Esophagus muscularis mucosa (tissue), 4 donors: ENCODE measurements around the gene PARP8. TPM values are rescaled to one million over a fixed set of nuclear protein-coding genes. Genes with fewer than 3 reads are reported as not detected.

ENCODE experiments used
- DNase-seq: peaks from one replicate; pipeline ENCODE4 v3.0.0-alpha.2; 2017; ENCODE audit errors: extremely low spot score
- H3K27ac ChIP-seq, 4 donors: fragments of 200-600 bp; sonication (generic); replicated peaks in 1 of 4; 1 replicate in 3 of 4; 2 replicates in 1 of 4; pipeline ENCODE4 v1.5.1; 2016 to 2019; ENCODE audit warnings: mild to moderate bottlenecking in 1 of 4
- H3K27me3 ChIP-seq, 4 donors: fragments of 200-600 bp; sonication (generic); one replicate each; pipeline versions ENCODE4 v1.5.1 to v1.6.0; 2016 to 2019
- H3K36me3 ChIP-seq, 4 donors: fragments of 200-600 bp; sonication (generic); one replicate each; pipeline ENCODE4 v1.5.1; 2016 to 2019
- H3K4me1 ChIP-seq, 4 donors: fragments of 200-600 bp; sonication (generic); one replicate each; pipeline ENCODE4 v1.5.1; 2016 to 2019
- H3K4me3 ChIP-seq, 4 donors: fragments of 200-600 bp; sonication (generic); 1 replicate in 2 of 4; 2 replicates in 2 of 4; pipeline ENCODE4 v1.5.1; 2016 to 2019; ENCODE audit warnings: mild to moderate bottlenecking in 4 of 4, moderate library complexity in 1 of 4
- H3K9me3 ChIP-seq, 4 donors: fragments of 200-600 bp; sonication (generic); 1 replicate in 3 of 4; 2 replicates in 1 of 4; pipeline ENCODE4 v1.5.1; 2016 to 2019
- EP300 ChIP-seq: sonication (generic); formaldehyde crosslinking; IDR thresholded peaks from one replicate; pipeline ENCODE4 v1.6.1; 2017; ENCODE audit warnings: antibody characterized with exemption
- POLR2A ChIP-seq: fragments of 450-650 bp; IDR thresholded peaks from one replicate; pipeline ENCODE4 v1.6.1; 2017; ENCODE audit warnings: antibody characterized with exemption, moderate library complexity, mild to moderate bottlenecking, low read depth
- POLR2AphosphoS5 ChIP-seq, 2 donors: sonication (generic); formaldehyde crosslinking; IDR thresholded peaks; one replicate each; pipeline ENCODE4 v1.6.1; 2017; ENCODE audit warnings: antibody characterized with exemption in 2 of 2
- WGBS: methylation state at CpG from one replicate; pipeline ENCODE4 v1.1.5; 2018; 5-methylcytosine and 5-hydroxymethylcytosine counted together
- intact Hi-C: fragments of 100-400 bp; cut with DNase I; formaldehyde crosslinking; loops from one replicate; pipeline ENCODE4 v1.15.1; 2023
- total RNA-seq, 4 donors: library from RNA; depleted of rRNA; stranded (reverse); fragments of >200 nt; gene quantifications; one replicate each; pipeline versions ENCODE4 v1.1.0 to v1.2.1, GENCODE V29; 2016
- TF ChIP-seq, protein P1 (sequence below), 3 experiments: fragments of 200-600 bp in 2 of 3; fragments of 450-650 bp in 1 of 3; sonication (generic) in 2 of 3; IDR thresholded peaks; one replicate each; pipeline ENCODE4 v1.5.1; 2017 to 2019; ENCODE audit warnings: antibody characterized with exemption in 3 of 3, mild to moderate bottlenecking in 2 of 3, moderate library complexity in 1 of 3

Gene PARP8
- total RNA-seq, 4 donors from 2014 or later: 5.4 to 17.1 (median 9.7) TPM

DNA sequence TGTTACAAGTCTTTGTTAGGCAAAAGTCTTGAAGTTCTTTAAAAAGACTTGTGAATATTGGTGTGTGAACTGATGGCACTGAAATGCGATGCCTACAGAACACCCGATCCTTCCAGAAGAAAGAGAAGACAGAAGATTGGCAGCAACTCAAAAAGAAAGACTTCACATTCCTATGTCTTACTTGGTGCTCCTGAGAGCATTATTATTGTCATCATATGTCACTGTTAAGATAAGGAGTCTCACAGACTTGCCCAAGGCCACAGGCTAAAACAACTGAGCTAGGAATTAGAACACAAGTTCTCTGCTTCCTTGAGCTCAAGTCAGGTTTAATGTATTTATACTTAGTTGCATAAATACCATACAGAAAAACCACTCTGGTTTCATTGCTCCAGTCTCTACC is 198.0 kb downstream of the PARP8 start:
- Histone ChIP-seq H3K9me3 (no peaks in the 10 kb centered on the region), H3K27me3 (no peaks in the 10 kb centered on the region), H3K36me3 (no peaks in the 10 kb centered on the region), H3K4me1 (no peaks in the 10 kb centered on the region), H3K27ac (no peak overlapping the region), H3K4me3 (no peak overlapping the region)
- intact Hi-C loops: no loop called here
- TF ChIP-seq, protein P1, sequence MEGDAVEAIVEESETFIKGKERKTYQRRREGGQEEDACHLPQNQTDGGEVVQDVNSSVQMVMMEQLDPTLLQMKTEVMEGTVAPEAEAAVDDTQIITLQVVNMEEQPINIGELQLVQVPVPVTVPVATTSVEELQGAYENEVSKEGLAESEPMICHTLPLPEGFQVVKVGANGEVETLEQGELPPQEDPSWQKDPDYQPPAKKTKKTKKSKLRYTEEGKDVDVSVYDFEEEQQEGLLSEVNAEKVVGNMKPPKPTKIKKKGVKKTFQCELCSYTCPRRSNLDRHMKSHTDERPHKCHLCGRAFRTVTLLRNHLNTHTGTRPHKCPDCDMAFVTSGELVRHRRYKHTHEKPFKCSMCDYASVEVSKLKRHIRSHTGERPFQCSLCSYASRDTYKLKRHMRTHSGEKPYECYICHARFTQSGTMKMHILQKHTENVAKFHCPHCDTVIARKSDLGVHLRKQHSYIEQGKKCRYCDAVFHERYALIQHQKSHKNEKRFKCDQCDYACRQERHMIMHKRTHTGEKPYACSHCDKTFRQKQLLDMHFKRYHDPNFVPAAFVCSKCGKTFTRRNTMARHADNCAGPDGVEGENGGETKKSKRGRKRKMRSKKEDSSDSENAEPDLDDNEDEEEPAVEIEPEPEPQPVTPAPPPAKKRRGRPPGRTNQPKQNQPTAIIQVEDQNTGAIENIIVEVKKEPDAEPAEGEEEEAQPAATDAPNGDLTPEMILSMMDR (IDR thresholded peaks at IDR 0.05): no peak
- no peak for TF ChIP-seq POLR2A
- no peak for TF ChIP-seq EP300
- DNase-seq: no peak
- WGBS: 61% methylated on average over 2 of the region's 2 CpGs

DNA sequence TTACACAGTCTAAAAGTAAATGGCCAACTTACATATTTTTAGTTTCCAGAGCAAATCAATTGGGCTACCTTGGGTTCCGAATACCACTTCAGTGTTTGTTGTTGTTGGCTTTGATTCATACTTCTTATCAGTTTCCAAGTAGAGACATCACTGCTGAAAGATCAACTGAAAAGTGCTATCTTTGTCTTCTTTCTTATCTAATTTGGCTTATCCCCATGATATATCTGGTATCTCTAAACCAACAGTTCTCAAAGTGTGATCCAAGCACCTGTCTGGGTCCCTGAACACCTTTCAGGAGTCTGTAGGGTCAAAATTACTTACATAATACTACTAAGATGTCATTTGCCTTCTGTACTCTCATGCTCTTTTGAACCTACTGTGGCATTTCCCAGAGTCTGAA is 200.0 kb downstream of the PARP8 start:
- H3K4me1 ChIP-seq: no peaks in the 10 kb centered on the region
- H3K9me3 ChIP-seq: no peaks in the 10 kb centered on the region
- no peaks in the 10 kb centered on the region for H3K36me3 ChIP-seq
- H3K27me3 ChIP-seq: no peaks in the 10 kb centered on the region
- WGBS: 61% methylated on average over 1 of the region's 1 CpG
- H3K4me3 ChIP-seq: no peak overlapping the region
- H3K27ac ChIP-seq: no peak overlapping the region
- no peak for TF ChIP-seq POLR2AphosphoS5 (IDR thresholded peaks at IDR 0.05)
- no peak for TF ChIP-seq EP300
- TF ChIP-seq, protein P1 (IDR thresholded peaks at IDR 0.05): no peak
- TF ChIP-seq POLR2A: no peak
- intact Hi-C loops: no loop called here
- no peak for DNase-seq

DNA sequence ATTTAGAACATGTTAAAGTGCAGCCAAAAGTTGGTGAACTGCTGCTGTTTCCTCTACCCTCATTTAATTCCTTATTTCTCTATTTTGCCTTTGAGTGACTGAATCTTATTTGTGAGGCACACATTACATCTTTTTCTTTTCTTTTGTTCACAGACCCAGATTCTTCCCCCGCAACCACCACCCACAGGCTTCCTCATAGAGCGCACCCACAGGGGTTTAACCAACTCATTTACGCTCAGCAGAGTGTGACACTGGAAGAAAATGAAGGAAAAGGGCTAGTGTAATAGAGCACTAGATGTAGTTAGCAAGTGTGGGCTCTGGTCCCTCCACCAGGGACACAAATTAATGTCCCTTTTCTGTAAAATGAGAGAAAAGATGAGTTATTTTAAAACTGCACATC is 200.7 kb downstream of the PARP8 start:
- H3K4me1 ChIP-seq: no peaks in the 10 kb centered on the region
- 84% methylated on average over 3 of the region's 3 CpGs for WGBS
- no peaks in the 10 kb centered on the region for H3K9me3 ChIP-seq
- H3K36me3 ChIP-seq: no peaks in the 10 kb centered on the region
- intact Hi-C loops: no loop called here
- no peak for DNase-seq
- no peaks in the 10 kb centered on the region for H3K27me3 ChIP-seq
- no peak overlapping the region for H3K27ac ChIP-seq
- TF ChIP-seq EP300 (no peak), POLR2A (no peak), POLR2AphosphoS5 (IDR thresholded peaks at IDR 0.05) (no peak)
- TF ChIP-seq, protein P1 (IDR thresholded peaks at IDR 0.05): no peak
- H3K4me3 ChIP-seq: no peak overlapping the region

DNA sequence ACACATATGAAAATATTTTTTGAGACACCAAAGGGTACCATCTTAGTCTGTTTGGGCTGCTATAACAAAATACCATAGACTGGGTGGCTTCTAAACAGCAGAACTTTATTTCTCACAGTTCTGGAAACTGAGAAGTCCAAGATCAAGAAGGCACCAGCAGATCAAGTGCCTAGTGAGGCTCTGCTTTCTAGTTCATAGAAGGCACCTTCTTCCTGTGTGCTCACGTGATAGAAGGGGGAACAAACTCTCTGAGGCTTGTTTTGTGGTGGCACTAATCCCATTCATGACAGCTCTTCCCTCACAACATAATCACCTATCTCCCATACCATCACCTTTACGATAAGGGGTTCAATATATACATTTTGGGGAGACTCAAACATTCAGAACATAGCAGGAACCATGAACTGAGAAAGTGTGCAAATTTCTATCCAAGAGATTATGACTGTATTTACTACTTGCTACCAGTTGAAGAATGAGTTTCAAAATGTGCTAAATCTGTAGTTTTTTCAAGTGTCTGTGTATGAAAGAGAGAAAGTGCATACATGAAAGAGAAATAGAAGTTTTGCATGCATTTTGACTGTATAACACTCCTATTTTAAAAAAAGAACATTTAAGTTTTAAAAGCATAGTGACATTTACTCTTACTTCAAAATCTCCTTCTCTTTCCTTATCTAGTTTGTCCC is 207.3 kb downstream of the PARP8 start:
- Histone ChIP-seq H3K27me3 (no peaks in the 10 kb centered on the region), H3K4me1 (no peaks in the 10 kb centered on the region), H3K9me3 (no peaks in the 10 kb centered on the region), H3K4me3 (no peak overlapping the region), H3K36me3 (no peaks in the 10 kb centered on the region), H3K27ac (no peak overlapping the region)
- DNase-seq: no peak
- no peak for TF ChIP-seq POLR2AphosphoS5 (IDR thresholded peaks at IDR 0.05)
- no peak for TF ChIP-seq POLR2A
- intact Hi-C loops: no loop called here
- 73% methylated on average over 2 of the region's 2 CpGs for WGBS

DNA sequence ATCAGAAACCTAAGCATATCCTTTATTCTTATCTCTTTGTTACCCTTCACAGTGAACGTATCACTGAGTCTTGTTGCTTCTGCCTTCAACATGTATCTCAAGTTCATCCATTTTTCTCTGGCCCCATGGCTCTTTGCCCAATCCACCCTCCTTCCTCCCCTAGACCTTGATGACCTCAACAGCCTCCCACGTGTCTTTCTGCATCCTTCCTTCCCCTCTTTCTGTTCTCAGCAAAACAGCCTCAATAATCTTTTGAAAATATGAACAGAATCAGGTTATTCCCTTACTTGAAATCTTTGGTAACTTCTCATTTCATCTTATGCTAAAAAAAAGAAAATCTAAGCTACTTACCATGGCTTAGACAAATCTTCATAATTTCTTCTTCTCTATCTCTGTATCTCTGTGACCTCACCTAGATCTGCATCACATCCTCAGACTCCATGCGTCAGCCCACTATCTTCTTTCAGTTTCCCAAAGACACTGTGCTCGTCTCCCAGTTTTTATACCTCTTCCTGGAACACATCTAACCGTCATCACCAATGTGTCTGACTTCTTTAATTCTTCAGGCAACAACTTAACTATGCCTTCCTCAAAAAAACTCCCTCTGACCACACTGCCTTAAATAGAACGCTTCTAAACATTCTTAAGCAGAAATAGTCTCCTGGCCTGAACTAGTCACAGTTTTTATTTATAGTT is 208.0 kb downstream of the PARP8 start:
- Histone ChIP-seq H3K4me1 (no peaks in the 10 kb centered on the region), H3K9me3 (no peaks in the 10 kb centered on the region), H3K36me3 (no peaks in the 10 kb centered on the region), H3K4me3 (no peak overlapping the region), H3K27me3 (no peaks in the 10 kb centered on the region), H3K27ac (no peak overlapping the region)
- no peak for DNase-seq
- intact Hi-C loops: no loop called here
- WGBS: 56% methylated on average over 6 of the region's 6 CpGs
- TF ChIP-seq, protein P1 (IDR thresholded peaks at IDR 0.05): no peak
- TF ChIP-seq POLR2AphosphoS5 (IDR thresholded peaks at IDR 0.05) (no peak), POLR2A (no peak), EP300 (no peak)
